ENCODE results near the gene LPCAT3. TPM values are rescaled to one million over a fixed set of nuclear protein-coding genes. Genes with fewer than 3 reads are reported as not detected.

LPCAT3 gene
- total and polyA plus RNA-seq, 2 of the 13 experiments (the other 11 are each of a cell fraction or from before 2014, with no cell fraction given): 44.5 to 64.3 TPM

GRCh38 chr12:6944381-6945186, 73.7 kb downstream of the LPCAT3 start (continued):
- TF ChIP-seq RBM39 (IDR thresholded peaks at IDR 0.05; ENCODE audit: low read depth, low read length, poor library complexity, severe bottlenecking): peak; percentile 51
- no peak for TF ChIP-seq DMTF1 (CRISPR knock-in tag; IDR thresholded peaks at IDR 0.05)
- peak; percentile 34; the same call in 1 of the 2 replicates for TF ChIP-seq ZNF274 (CRISPR knock-in tag; IDR thresholded peaks at IDR 0.05)
- 0 out of 2 replicates have a peak, but pooled peaks have one; percentile 6 for TF ChIP-seq SOX5 (CRISPR knock-in tag; IDR thresholded peaks at IDR 0.05; ENCODE audit: borderline replicate concordance)
- TF ChIP-seq ZNF503 (CRISPR knock-in tag; IDR thresholded peaks at IDR 0.05): peak; percentile 71; the same call in 1 of the 2 replicates
- TF ChIP-seq NR2F6 (IDR thresholded peaks at IDR 0.05): no peak
- peak; percentile 60; the same call in 1 of the 2 replicates for TF ChIP-seq NR2F6 (CRISPR knock-in tag; IDR thresholded peaks at IDR 0.05)
- no peak for TF ChIP-seq HIC2 (CRISPR knock-in tag; IDR thresholded peaks at IDR 0.05; ENCODE audit: low read depth)
- peak; percentile 43; the same call in 1 of the 2 replicates for TF ChIP-seq ZNF572 (CRISPR knock-in tag; IDR thresholded peaks at IDR 0.05)
- TF ChIP-seq BCL6 (CRISPR knock-in tag; IDR thresholded peaks at IDR 0.05): 0 out of 2 replicates have a peak, but pooled peaks have one; percentile 29
- TF ChIP-seq TGIF2 (CRISPR knock-in tag; IDR thresholded peaks at IDR 0.05): peak; percentile 28; the same call in 1 of the 2 replicates
- 0 out of 2 replicates have a peak, but pooled peaks have one; percentile 60 for TF ChIP-seq CREBL2 (CRISPR knock-in tag; IDR thresholded peaks at IDR 0.05; ENCODE audit: borderline replicate concordance)
- peak; percentile 31; the same call in 1 of the 2 replicates for TF ChIP-seq NFAT5 (CRISPR knock-in tag; IDR thresholded peaks at IDR 0.05)
- peak; percentile 82 for TF ChIP-seq HOXA3 (CRISPR knock-in tag; IDR thresholded peaks at IDR 0.05)
- TF ChIP-seq MAX (IDR thresholded peaks at IDR 0.05): peak; percentile 41; the same call in 1 of the 2 replicates
- 0 out of 2 replicates have a peak, but pooled peaks have one; percentile 19 for TF ChIP-seq ZNF749 (CRISPR knock-in tag; IDR thresholded peaks at IDR 0.05; ENCODE audit: borderline replicate concordance)

Measured in HepG2 (cell line).